BLaER1 treated with 17β-estradiol and CSF1 and Interleukin-3, amounts not matched to agents 10 nM and 100 nM (cell line): ENCODE measurements around the gene TRPC6.

Experiments
- H3K27ac ChIP-seq, 11 experiments: shearing (Covaris generic); formaldehyde crosslinking; 2 replicates each; pipeline ENCODE4 v1.8.1; 2022
- H3K27me3 ChIP-seq, 11 experiments: shearing (Covaris generic); formaldehyde crosslinking; 2 replicates each; pipeline ENCODE4 v1.8.1; 2022
- H3K36me3 ChIP-seq, 11 experiments: shearing (Covaris generic); formaldehyde crosslinking; 2 replicates each; pipeline ENCODE4 v1.8.1; 2022
- H3K4me1 ChIP-seq, 10 experiments: shearing (Covaris generic); formaldehyde crosslinking; 2 replicates each; pipeline ENCODE4 v1.8.1; 2022
- H3K4me2 ChIP-seq, 11 experiments: shearing (Covaris generic); formaldehyde crosslinking; 2 replicates each; pipeline ENCODE4 v1.8.1; 2022
- H3K4me3 ChIP-seq, 10 experiments: shearing (Covaris generic); formaldehyde crosslinking; 2 replicates each; pipeline ENCODE4 v1.8.1; 2022
- H3K9ac ChIP-seq, 11 experiments: shearing (Covaris generic); formaldehyde crosslinking; 2 replicates each; pipeline ENCODE4 v1.8.1; 2022
- H3K9me3 ChIP-seq, 11 experiments: shearing (Covaris generic); formaldehyde crosslinking; replicated peaks in 1 of 11; 2 replicates each; pipeline ENCODE4 v1.8.1; 2022
- H4K20me1 ChIP-seq, 11 experiments: shearing (Covaris generic); formaldehyde crosslinking; 2 replicates each; pipeline ENCODE4 v1.8.1; 2022
- Cebpa-rat ChIP-seq, 11 experiments: shearing (Covaris generic); IDR thresholded peaks; 2 replicates each; pipeline ENCODE4 v1.8.1; 2022

TRPC6 gene

DNA sequence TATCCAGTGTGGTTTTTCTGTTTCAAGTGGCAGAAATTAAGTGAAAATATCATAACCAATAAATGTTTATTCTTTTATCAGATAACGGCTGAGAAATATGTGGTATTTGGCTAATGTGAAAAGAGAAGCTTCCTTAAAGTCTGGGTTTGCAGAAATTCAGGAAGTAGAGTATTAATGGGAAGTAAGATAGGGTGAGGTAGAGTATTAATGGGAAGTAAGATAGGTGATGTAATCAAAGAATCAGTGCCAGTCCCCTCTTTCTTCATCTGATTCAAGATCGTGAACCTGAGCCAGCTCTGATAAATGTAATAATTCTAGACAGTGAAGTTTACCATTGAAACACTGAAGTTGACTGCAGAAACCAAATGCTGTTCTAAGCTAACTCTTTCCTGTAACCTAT, 30.9 kb downstream of the TRPC6 start:
- H3K4me3 ChIP-seq, result no peak overlapping the region
- H3K9ac ChIP-seq, result no peak overlapping the region
- H3K9me3 ChIP-seq, result no peaks in the 10 kb centered on the region
- H4K20me1 ChIP-seq, result no peaks in the 10 kb centered on the region
- no peak for TF ChIP-seq Cebpa-rat (IDR thresholded peaks at IDR 0.05)
- no peaks in the 10 kb centered on the region for H3K36me3 ChIP-seq
- H3K27me3 ChIP-seq, result no peaks in the 10 kb centered on the region
- peak overlapping the region in 2 of 11 experiments; percentile 23 to 70; a peak in 4 of 22 replicates for H3K27ac ChIP-seq
- H3K4me1 ChIP-seq, result peaks cover 5 to 35% (median 15%) of the 10 kb centered on the region in 10 experiments; a peak in 17 of 20 replicates
- peak overlapping the region in 5 of 11 experiments; percentile 46 to 87 (median 64); a peak in 11 of 22 replicates for H3K4me2 ChIP-seq

DNA sequence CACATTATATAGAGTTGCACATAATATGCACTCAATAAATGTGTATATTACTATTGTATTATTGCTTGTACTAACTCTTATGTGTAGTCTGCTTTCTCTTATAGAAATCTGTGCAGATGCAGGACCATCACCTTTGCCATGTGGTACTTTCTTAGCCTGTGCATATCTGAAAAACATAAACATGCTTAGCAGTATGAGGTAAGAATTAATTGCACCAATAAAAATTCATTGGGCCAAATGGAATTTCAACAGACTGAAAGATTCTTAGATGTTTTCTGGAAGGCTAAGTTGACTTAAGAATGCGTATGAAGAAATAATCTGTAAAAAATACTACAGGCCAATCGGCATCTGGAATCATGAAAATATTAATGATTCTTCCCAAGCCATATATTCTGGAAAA, 55.3 kb downstream of the TRPC6 start:
- no peak overlapping the region for H3K4me3 ChIP-seq
- H3K27me3 ChIP-seq, result no peaks in the 10 kb centered on the region
- H3K4me2 ChIP-seq, result no peak overlapping the region
- TF ChIP-seq Cebpa-rat (IDR thresholded peaks at IDR 0.05), result no peak
- peaks cover 0 to 18% (median 0%) of the 10 kb centered on the region in 10 experiments; a peak in 7 of 20 replicates for H3K4me1 ChIP-seq
- no peaks in the 10 kb centered on the region for H4K20me1 ChIP-seq
- H3K9ac ChIP-seq, result no peak overlapping the region
- H3K27ac ChIP-seq, result no peak overlapping the region
- no peaks in the 10 kb centered on the region for H3K9me3 ChIP-seq
- H3K36me3 ChIP-seq, result no peaks in the 10 kb centered on the region

DNA sequence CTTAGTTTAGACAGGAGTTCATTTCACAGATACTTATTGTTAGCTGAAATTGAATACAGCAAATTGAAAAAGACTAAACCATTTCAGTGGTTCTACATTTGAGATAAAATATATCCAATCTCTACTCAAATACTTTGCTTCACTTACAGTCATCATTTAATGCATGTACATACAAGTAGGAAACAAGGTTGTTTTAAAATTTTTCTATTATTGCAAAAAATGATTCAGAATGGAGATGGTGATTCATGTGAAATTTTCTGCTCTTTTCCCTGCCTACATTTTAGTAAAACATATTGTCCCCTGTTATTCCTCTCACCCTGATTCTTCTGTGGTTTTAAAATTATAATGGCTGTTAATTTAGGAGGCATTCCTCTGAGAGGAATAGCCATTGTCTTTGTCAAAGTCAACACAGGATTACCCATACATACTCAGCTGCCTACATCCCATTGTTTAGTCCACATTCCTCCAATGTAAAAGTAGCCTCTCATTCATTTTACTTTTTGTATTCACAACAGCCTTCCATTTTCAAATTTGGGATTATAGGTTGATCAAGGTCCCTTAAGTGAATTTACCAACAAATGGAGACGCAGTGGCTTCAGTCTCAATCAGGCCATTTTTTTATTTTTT, 60.1 kb downstream of the TRPC6 start:
- Histone ChIP-seq H4K20me1 (no peaks in the 10 kb centered on the region), H3K27ac (no peak overlapping the region), H3K4me2 (no peak overlapping the region), H3K36me3 (no peaks in the 10 kb centered on the region), H3K27me3 (no peaks in the 10 kb centered on the region), H3K4me3 (no peak overlapping the region), H3K4me1 (peaks cover 0 to 26% (median 0%) of the 10 kb centered on the region in 10 experiments; a peak in 7 of 20 replicates), H3K9ac (no peak overlapping the region), H3K9me3 (peaks cover 0 to 12% (median 9%) of the 10 kb centered on the region in 11 experiments; a peak in 15 of 22 replicates)
- no peak for TF ChIP-seq Cebpa-rat (IDR thresholded peaks at IDR 0.05)

DNA sequence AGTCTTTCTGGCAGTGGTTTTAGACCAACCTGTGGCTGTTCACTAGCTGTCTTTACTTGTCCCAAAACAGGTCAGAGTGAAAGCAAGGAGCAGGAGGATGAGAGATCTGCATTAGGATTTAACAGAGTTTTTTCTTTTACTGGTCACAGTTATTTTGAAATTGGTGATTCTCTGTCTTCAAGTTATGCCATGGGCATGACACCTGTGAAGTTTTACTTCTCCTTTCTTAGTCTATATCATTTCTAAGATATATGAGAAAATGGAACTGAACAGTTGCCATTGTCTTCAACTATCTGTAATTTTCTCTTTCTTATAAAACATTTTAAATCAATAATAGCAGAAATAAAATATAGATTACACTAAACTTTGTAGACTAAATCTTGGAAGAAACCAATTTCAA, 60.6 kb downstream of the TRPC6 start:
- no peak overlapping the region for H3K4me2 ChIP-seq
- H3K27ac ChIP-seq, result no peak overlapping the region
- peaks cover 0 to 12% (median 9%) of the 10 kb centered on the region in 11 experiments; a peak in 15 of 22 replicates for H3K9me3 ChIP-seq
- no peaks in the 10 kb centered on the region for H3K27me3 ChIP-seq
- peaks cover 0 to 26% (median 0%) of the 10 kb centered on the region in 10 experiments; a peak in 7 of 20 replicates for H3K4me1 ChIP-seq
- H4K20me1 ChIP-seq, result no peaks in the 10 kb centered on the region
- H3K9ac ChIP-seq, result no peak overlapping the region
- no peaks in the 10 kb centered on the region for H3K36me3 ChIP-seq
- H3K4me3 ChIP-seq, result no peak overlapping the region
- TF ChIP-seq Cebpa-rat (IDR thresholded peaks at IDR 0.05), result no peak

DNA sequence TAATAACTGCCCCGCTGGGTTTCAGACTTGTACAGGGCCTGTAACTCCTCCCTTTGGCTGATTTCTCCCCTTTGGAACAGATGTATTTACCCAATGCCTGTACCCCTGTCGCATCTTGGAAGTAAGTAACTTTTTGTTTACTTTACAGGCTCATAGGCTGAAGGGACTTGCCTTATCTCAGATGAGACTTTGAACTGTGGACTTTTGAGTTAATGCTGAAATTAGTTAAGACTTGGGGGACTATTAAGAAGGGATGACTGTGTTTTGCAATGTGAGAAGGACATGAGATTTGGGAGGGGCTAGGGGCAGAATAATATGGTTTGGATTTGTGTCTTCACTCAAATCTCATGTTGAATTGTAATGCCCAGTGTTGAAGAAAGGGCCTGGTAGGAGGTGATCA, 62.0 kb downstream of the TRPC6 start:
- Histone ChIP-seq H3K4me1 (peaks cover 0 to 26% (median 0%) of the 10 kb centered on the region in 10 experiments; a peak in 7 of 20 replicates), H3K4me3 (no peak overlapping the region), H4K20me1 (no peaks in the 10 kb centered on the region), H3K9ac (no peak overlapping the region), H3K27ac (no peak overlapping the region), H3K4me2 (no peak overlapping the region), H3K27me3 (no peaks in the 10 kb centered on the region), H3K9me3 (peaks cover 0 to 12% (median 9%) of the 10 kb centered on the region in 11 experiments; a peak in 15 of 22 replicates), H3K36me3 (no peaks in the 10 kb centered on the region)
- no peak for TF ChIP-seq Cebpa-rat (IDR thresholded peaks at IDR 0.05)

DNA sequence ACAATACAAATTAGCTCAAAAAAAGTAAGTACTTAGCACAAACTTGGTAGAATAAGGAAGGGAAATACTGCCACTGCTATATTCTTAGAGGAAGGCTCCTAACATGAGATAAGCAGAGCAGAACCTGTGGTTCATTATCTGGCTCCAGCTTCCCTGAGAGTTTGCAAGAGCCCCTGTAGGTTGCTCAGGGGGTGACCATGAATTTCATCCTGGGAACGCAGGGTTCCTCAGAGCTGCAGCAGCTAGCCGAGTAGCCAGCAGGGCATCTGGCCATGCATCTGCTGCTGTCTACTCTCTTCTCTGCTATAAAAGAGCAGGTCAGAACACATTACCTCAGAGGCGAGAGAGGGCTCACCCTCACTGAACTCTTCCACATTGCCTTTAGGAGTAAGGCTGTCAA, 67.3 kb downstream of the TRPC6 start:
- no peaks in the 10 kb centered on the region for H3K36me3 ChIP-seq
- H3K9ac ChIP-seq, result no peak overlapping the region
- peaks cover 0 to 8% (median 0%) of the 10 kb centered on the region in 10 experiments; a peak in 1 of 20 replicates for H3K4me1 ChIP-seq
- H3K9me3 ChIP-seq, result peaks cover 0 to 11% (median 8%) of the 10 kb centered on the region in 11 experiments; a peak in 15 of 22 replicates
- H3K4me3 ChIP-seq, result no peak overlapping the region
- no peak overlapping the region for H3K4me2 ChIP-seq
- H3K27me3 ChIP-seq, result no peaks in the 10 kb centered on the region
- TF ChIP-seq Cebpa-rat (IDR thresholded peaks at IDR 0.05), result no peak
- H4K20me1 ChIP-seq, result no peaks in the 10 kb centered on the region
- H3K27ac ChIP-seq, result no peak overlapping the region

DNA sequence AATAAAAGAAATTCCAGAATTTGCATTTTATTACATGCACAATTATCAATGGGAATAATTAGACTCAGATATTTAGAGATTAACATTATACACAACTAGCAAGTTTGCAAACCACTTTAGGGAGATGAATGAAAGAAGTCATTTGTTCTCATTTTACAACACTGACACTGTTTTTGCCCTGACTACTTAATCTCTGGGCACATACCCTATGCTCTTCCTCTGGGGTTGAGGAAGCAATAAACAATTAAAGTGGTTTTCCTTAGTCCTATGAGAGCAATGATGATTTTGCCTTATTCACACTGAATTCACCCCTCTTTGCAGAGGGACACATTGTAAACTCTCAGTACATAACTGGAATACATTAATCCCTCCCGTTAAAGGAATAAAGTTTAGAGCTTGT, 72.7 kb downstream of the TRPC6 start:
- Histone ChIP-seq H3K4me3 (no peak overlapping the region), H3K27me3 (no peaks in the 10 kb centered on the region), H3K9ac (no peak overlapping the region), H3K27ac (no peak overlapping the region), H3K9me3 (peaks cover 0 to 7% (median 4%) of the 10 kb centered on the region in 11 experiments; a peak in 2 of 22 replicates), H3K4me1 (peaks cover 0 to 27% (median 0%) of the 10 kb centered on the region in 10 experiments; a peak in 6 of 20 replicates), H3K36me3 (no peaks in the 10 kb centered on the region), H3K4me2 (no peak overlapping the region), H4K20me1 (no peaks in the 10 kb centered on the region)
- no peak for TF ChIP-seq Cebpa-rat (IDR thresholded peaks at IDR 0.05)

DNA sequence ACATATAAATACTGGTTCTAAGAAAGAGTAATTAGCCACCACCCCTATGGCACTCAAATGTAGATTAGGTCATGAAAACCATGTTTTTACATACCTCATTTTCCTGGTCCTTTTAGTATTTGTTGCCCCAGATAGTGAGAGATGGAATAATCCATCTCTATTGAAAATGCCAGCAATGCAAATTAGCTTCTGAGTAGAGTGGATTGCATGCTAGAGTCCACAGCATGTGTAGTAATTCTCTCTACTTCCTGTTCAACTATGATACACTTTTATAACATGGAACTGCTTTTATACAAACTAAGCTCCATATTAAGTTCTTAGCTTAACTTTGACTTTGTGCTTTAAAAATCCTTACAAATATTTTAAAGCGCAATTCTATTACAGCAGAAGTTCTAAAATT, 73.2 kb downstream of the TRPC6 start:
- no peak overlapping the region for H3K27ac ChIP-seq
- no peak for TF ChIP-seq Cebpa-rat (IDR thresholded peaks at IDR 0.05)
- no peaks in the 10 kb centered on the region for H4K20me1 ChIP-seq
- H3K4me1 ChIP-seq, result peaks cover 0 to 27% (median 0%) of the 10 kb centered on the region in 10 experiments; a peak in 6 of 20 replicates
- peaks cover 0 to 7% (median 4%) of the 10 kb centered on the region in 11 experiments; a peak in 2 of 22 replicates for H3K9me3 ChIP-seq
- H3K4me3 ChIP-seq, result no peak overlapping the region
- H3K36me3 ChIP-seq, result no peaks in the 10 kb centered on the region
- H3K27me3 ChIP-seq, result no peaks in the 10 kb centered on the region
- peak overlapping the region in 2 of 11 experiments; percentile 22 to 29; a peak in 2 of 22 replicates for H3K4me2 ChIP-seq
- no peak overlapping the region for H3K9ac ChIP-seq

DNA sequence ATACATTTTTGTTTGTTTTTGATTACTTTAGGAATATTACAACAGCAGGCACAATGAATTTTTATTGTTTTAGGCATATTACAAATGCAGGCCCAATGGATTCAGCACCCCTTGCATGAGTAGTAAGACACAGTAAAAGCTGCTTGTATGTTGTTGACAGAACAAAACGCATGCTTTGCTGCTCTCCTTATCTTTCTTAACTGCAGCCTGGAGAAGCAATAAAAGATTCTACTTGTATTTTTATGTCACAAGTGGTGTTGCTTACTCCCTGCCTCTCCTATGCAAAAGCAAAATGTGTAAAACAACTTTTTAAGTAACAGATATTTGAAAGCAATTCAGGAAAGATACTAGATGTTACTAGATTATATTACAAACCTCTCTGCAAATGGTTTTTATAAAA, 73.9 kb downstream of the TRPC6 start:
- Histone ChIP-seq H4K20me1 (no peaks in the 10 kb centered on the region), H3K27ac (no peak overlapping the region), H3K9ac (no peak overlapping the region), H3K27me3 (no peaks in the 10 kb centered on the region), H3K4me3 (no peak overlapping the region), H3K36me3 (no peaks in the 10 kb centered on the region), H3K4me2 (peak overlapping the region in 1 of 11 experiments; percentile 12; a peak in 1 of 22 replicates), H3K4me1 (peaks cover 0 to 27% (median 0%) of the 10 kb centered on the region in 10 experiments; a peak in 6 of 20 replicates), H3K9me3 (peaks cover 0 to 7% (median 4%) of the 10 kb centered on the region in 11 experiments; a peak in 2 of 22 replicates)
- no peak for TF ChIP-seq Cebpa-rat (IDR thresholded peaks at IDR 0.05)
